ENCODE data around the gene OPA1.
A peak's percentile ranks its signal among the peaks of the same experiment; 100 is the strongest.

OPA1 gene

GRCh38 chr3:193708270-193708669 lies 115.3 kb downstream of the OPA1 start:
- no peak for DNase-seq (ENCODE audit: low spot score)

- no peak for DNase-seq (ENCODE audit: low spot score)
Observed at GRCh38 chr3:193710286-193711165, 117.5 kb downstream of the OPA1 start.

- no peak for DNase-seq (ENCODE audit: low spot score)
Observed at GRCh38 chr3:193711166-193711485, 118.1 kb downstream of the OPA1 start.

GRCh38 chr3:193711523-193711963 lies 118.5 kb downstream of the OPA1 start:
- no peak for DNase-seq (ENCODE audit: low spot score)

- DNase-seq (ENCODE audit: low spot score), result no peak
Observed at GRCh38 chr3:193711964-193712598, 119.1 kb downstream of the OPA1 start.

GRCh38 chr3:193712938-193713337 lies 119.9 kb downstream of the OPA1 start:
- DNase-seq (ENCODE audit: low spot score), result no peak

- DNase-seq (ENCODE audit: low spot score), result no peak
Observed at GRCh38 chr3:193714523-193715137, 121.6 kb downstream of the OPA1 start.

- no peak for DNase-seq (ENCODE audit: low spot score)
Observed at GRCh38 chr3:193716150-193716549, 123.1 kb downstream of the OPA1 start.

- no peak for DNase-seq (ENCODE audit: low spot score)
Observed at GRCh38 chr3:193719735-193720134, 126.7 kb downstream of the OPA1 start.

- DNase-seq (ENCODE audit: low spot score), result no peak
Observed at GRCh38 chr3:193720169-193720568, 127.2 kb downstream of the OPA1 start.

- no peak for DNase-seq (ENCODE audit: low spot score)
Observed at GRCh38 chr3:193722566-193722965, 129.6 kb downstream of the OPA1 start.

- DNase-seq (ENCODE audit: low spot score), result no peak
Observed at GRCh38 chr3:193727089-193727488, 134.1 kb downstream of the OPA1 start.

- no peak for DNase-seq (ENCODE audit: low spot score)
Observed at GRCh38 chr3:193728429-193729087, 135.6 kb downstream of the OPA1 start.

GRCh38 chr3:193729088-193729465 lies 136.1 kb downstream of the OPA1 start:
- DNase-seq (ENCODE audit: low spot score), result no peak

GRCh38 chr3:193729601-193730000 lies 136.6 kb downstream of the OPA1 start:
- DNase-seq (ENCODE audit: low spot score), result no peak

GRCh38 chr3:193730511-193730910 lies 137.5 kb downstream of the OPA1 start:
- DNase-seq (ENCODE audit: low spot score), result no peak

GRCh38 chr3:193730976-193731375 lies 138.0 kb downstream of the OPA1 start:
- no peak for DNase-seq (ENCODE audit: low spot score)

GRCh38 chr3:193731656-193732055 lies 138.6 kb downstream of the OPA1 start:
- DNase-seq (ENCODE audit: low spot score), result no peak

- peak; percentile 8 for DNase-seq (ENCODE audit: low spot score)
Observed at GRCh38 chr3:193732391-193732790, 139.4 kb downstream of the OPA1 start.

- no peak for DNase-seq (ENCODE audit: low spot score)
Observed at GRCh38 chr3:193732827-193733226, 139.8 kb downstream of the OPA1 start.

- DNase-seq (ENCODE audit: low spot score), result no peak
Observed at GRCh38 chr3:193734737-193735366, 141.8 kb downstream of the OPA1 start.

GRCh38 chr3:193735850-193736249 lies 142.8 kb downstream of the OPA1 start:
- no peak for DNase-seq (ENCODE audit: low spot score)
